Stimulated activated effector memory CD8-positive, alpha-beta T cell treated with anti-CD3 and anti-CD28 coated beads, Interleukin-12 subunit alpha, Interleukin-12 subunit beta, amount 100 ng/mL, for 72 hours (primary cell): ENCODE measurements around the gene XKRX.
A peak's percentile ranks its signal among the peaks of the same experiment; 100 is the strongest.

Source experiments
- ATAC-seq: fragments of 150-1000 bp; cut with Tn5 transposase; 2 replicates; pipeline ENCODE4 v1.10.0; 2021
- DNase-seq, 2 donors: peaks; one replicate each; pipeline ENCODE4 v3.0.0; 2021 to 2022; ENCODE audit warnings: low spot score in 2 of 2
- H3K27ac Mint-ChIP-seq: one replicate; pipeline ENCODE4 v1.8.0; 2022; ENCODE audit warnings: mild to moderate bottlenecking, mixed read lengths
- H3K36me3 Mint-ChIP-seq: one replicate; pipeline ENCODE4 v1.8.0; 2022; ENCODE audit warnings: mild to moderate bottlenecking, mixed read lengths
- H3K4me1 Mint-ChIP-seq: one replicate; pipeline ENCODE4 v1.8.0; 2022; ENCODE audit warnings: mixed read lengths
- H3K4me3 Mint-ChIP-seq: one replicate; pipeline ENCODE4 v1.8.0; 2022; ENCODE audit warnings: mild to moderate bottlenecking, mixed read lengths
- H3K9me3 Mint-ChIP-seq: one replicate; pipeline ENCODE4 v1.8.0; 2022; ENCODE audit warnings: mixed read lengths

Gene XKRX

GRCh38 chrX:100928660-100929613, at the start of gene XKRX:
TSS of gene XKRX (minus strand) at chrX:100928917. CDS start at chrX:100928304, 613 bp downstream.
- H3K9me3 Mint-ChIP-seq, result peaks cover 4% of the 10 kb centered on the region
- peaks cover 23% of the 10 kb centered on the region for H3K4me1 Mint-ChIP-seq
- peak within 1 kb of the TSS; percentile 74 for H3K4me3 Mint-ChIP-seq
- H3K27ac Mint-ChIP-seq, result peak within 1 kb of the TSS; percentile 26
- H3K36me3 Mint-ChIP-seq, result no peaks in the 10 kb centered on the region
- DNase-seq (peak; percentile 7 to 54), ATAC-seq (peak; percentile 77)

GRCh38 chrX:100976211-100976610, 47.5 kb upstream of the XKRX start:
- peaks cover 6% of the 10 kb centered on the region for H3K4me1 Mint-ChIP-seq
- H3K36me3 Mint-ChIP-seq, result no peaks in the 10 kb centered on the region
- no peak for ATAC-seq
- no peak overlapping the region for H3K4me3 Mint-ChIP-seq
- H3K9me3 Mint-ChIP-seq, result no peaks in the 10 kb centered on the region
- no peak overlapping the region for H3K27ac Mint-ChIP-seq
- no peak for DNase-seq

GRCh38 chrX:100975212-100975611, 46.5 kb upstream of the XKRX start:
- Mint-ChIP-seq H3K27ac (no peak overlapping the region), H3K36me3 (no peaks in the 10 kb centered on the region), H3K4me3 (no peak overlapping the region), H3K9me3 (no peaks in the 10 kb centered on the region), H3K4me1 (no peaks in the 10 kb centered on the region)
- DNase-seq (no peak), ATAC-seq (no peak)

- Mint-ChIP-seq H3K36me3 (no peaks in the 10 kb centered on the region), H3K27ac (no peak overlapping the region), H3K9me3 (no peaks in the 10 kb centered on the region), H3K4me1 (no peaks in the 10 kb centered on the region), H3K4me3 (no peak overlapping the region)
- no peak for DNase-seq
- ATAC-seq, result no peak
These were observed 44.7 kb upstream of the XKRX start for GRCh38 chrX:100973411-100973810.

GRCh38 chrX:100969936-100970335, 41.2 kb upstream of the XKRX start:
- H3K9me3 Mint-ChIP-seq, result no peaks in the 10 kb centered on the region
- no peak overlapping the region for H3K4me3 Mint-ChIP-seq
- DNase-seq, result no peak
- no peak for ATAC-seq
- H3K36me3 Mint-ChIP-seq, result no peaks in the 10 kb centered on the region
- H3K4me1 Mint-ChIP-seq, result no peaks in the 10 kb centered on the region
- no peak overlapping the region for H3K27ac Mint-ChIP-seq

GRCh38 chrX:100969408-100969807, 40.7 kb upstream of the XKRX start, which contains the start of gene ARL13A:
TSS of gene ARL13A (plus strand) at chrX:100969708. CDS start at chrX:100973690, 3,982 bp downstream.
- Mint-ChIP-seq H3K9me3 (no peaks in the 10 kb centered on the region), H3K36me3 (no peaks in the 10 kb centered on the region), H3K27ac (no peak within 1 kb of the TSS), H3K4me3 (no peak within 1 kb of the TSS), H3K4me1 (no peaks in the 10 kb centered on the region)
- DNase-seq, result no peak
- no peak for ATAC-seq

GRCh38 chrX:100964362-100964761, 35.6 kb upstream of the XKRX start:
- H3K36me3 Mint-ChIP-seq, result no peaks in the 10 kb centered on the region
- no peaks in the 10 kb centered on the region for H3K9me3 Mint-ChIP-seq
- ATAC-seq, result no peak
- DNase-seq, result no peak
- no peak overlapping the region for H3K4me3 Mint-ChIP-seq
- H3K4me1 Mint-ChIP-seq, result no peaks in the 10 kb centered on the region
- H3K27ac Mint-ChIP-seq, result no peak overlapping the region

- no peak for DNase-seq
- H3K27ac Mint-ChIP-seq, result no peak overlapping the region
These were observed 34.1 kb upstream of the XKRX start for GRCh38 chrX:100962811-100963210.

GRCh38 chrX:100948557-100948956, 19.8 kb upstream of the XKRX start:
- no peak overlapping the region for H3K27ac Mint-ChIP-seq
- ATAC-seq, result no peak
- H3K4me1 Mint-ChIP-seq, result no peaks in the 10 kb centered on the region
- H3K36me3 Mint-ChIP-seq, result no peaks in the 10 kb centered on the region
- no peaks in the 10 kb centered on the region for H3K9me3 Mint-ChIP-seq
- DNase-seq, result no peak
- H3K4me3 Mint-ChIP-seq, result no peak overlapping the region

More at GRCh38 chrX:100962811-100963210, 34.1 kb upstream of the XKRX start:
- no peaks in the 10 kb centered on the region for H3K4me1 Mint-ChIP-seq
- H3K36me3 Mint-ChIP-seq, result no peaks in the 10 kb centered on the region
- H3K4me3 Mint-ChIP-seq, result no peak overlapping the region
- H3K9me3 Mint-ChIP-seq, result no peaks in the 10 kb centered on the region
- ATAC-seq, result no peak

- no peaks in the 10 kb centered on the region for H3K36me3 Mint-ChIP-seq
- DNase-seq (no peak), ATAC-seq (no peak)
- H3K4me3 Mint-ChIP-seq, result no peak overlapping the region
- H3K27ac Mint-ChIP-seq, result no peak overlapping the region
- no peaks in the 10 kb centered on the region for H3K9me3 Mint-ChIP-seq
- H3K4me1 Mint-ChIP-seq, result no peaks in the 10 kb centered on the region
These were observed 17.7 kb upstream of the XKRX start for GRCh38 chrX:100946299-100946927.

- Mint-ChIP-seq H3K4me3 (no peak overlapping the region), H3K27ac (no peak overlapping the region), H3K4me1 (no peaks in the 10 kb centered on the region), H3K9me3 (no peaks in the 10 kb centered on the region), H3K36me3 (no peaks in the 10 kb centered on the region)
- ATAC-seq, result no peak
- DNase-seq, result no peak
These were observed 15.9 kb upstream of the XKRX start for GRCh38 chrX:100944601-100945000.

- ATAC-seq, result no peak
- H3K4me3 Mint-ChIP-seq, result no peak overlapping the region
These were observed 10.6 kb upstream of the XKRX start for GRCh38 chrX:100939333-100939732.

GRCh38 chrX:100935767-100936166, 7.0 kb upstream of the XKRX start:
- no peak for ATAC-seq
- Mint-ChIP-seq H3K4me1 (peaks cover 13% of the 10 kb centered on the region), H3K9me3 (peaks cover 4% of the 10 kb centered on the region), H3K27ac (no peak overlapping the region), H3K36me3 (no peaks in the 10 kb centered on the region), H3K4me3 (no peak overlapping the region)
- no peak for DNase-seq

More at GRCh38 chrX:100939333-100939732, 10.6 kb upstream of the XKRX start:
- Mint-ChIP-seq H3K27ac (no peak overlapping the region), H3K36me3 (no peaks in the 10 kb centered on the region), H3K9me3 (no peaks in the 10 kb centered on the region), H3K4me1 (no peaks in the 10 kb centered on the region)
- DNase-seq, result no peak

- peak overlapping the region; percentile 80 for H3K27ac Mint-ChIP-seq
- peak; percentile 57 for ATAC-seq
These were observed 3.2 kb upstream of the XKRX start for GRCh38 chrX:100931925-100932285.

GRCh38 chrX:100931218-100931924, 2.7 kb upstream of the XKRX start:
- no peaks in the 10 kb centered on the region for H3K36me3 Mint-ChIP-seq
- H3K27ac Mint-ChIP-seq, result peak overlapping the region; percentile 80
- ATAC-seq (peak; percentile 97), DNase-seq (peak in 1 of 2 donors; percentile 49)
- H3K9me3 Mint-ChIP-seq, result peaks cover 4% of the 10 kb centered on the region
- H3K4me3 Mint-ChIP-seq, result peak overlapping the region; percentile 43
- H3K4me1 Mint-ChIP-seq, result peaks cover 23% of the 10 kb centered on the region

More at GRCh38 chrX:100931925-100932285, 3.2 kb upstream of the XKRX start:
- DNase-seq, result no peak
- Mint-ChIP-seq H3K9me3 (peaks cover 4% of the 10 kb centered on the region), H3K4me3 (peak overlapping the region; percentile 43), H3K36me3 (no peaks in the 10 kb centered on the region), H3K4me1 (peaks cover 23% of the 10 kb centered on the region)
